OCI-LY3 (cell line): ENCODE results near the gene ANKRD18B.

Source experiments
- EZH2phosphoT487 ChIP-seq: fragments of 200-600 bp; shearing (Covaris generic); IDR thresholded peaks from 2 replicates; pipeline ENCODE4 v1.6.1; 2018; ENCODE audit warnings: antibody characterized with exemption, mixed run types, low read depth
- TF ChIP-seq, protein P1 (sequence below): fragments of 200-600, 300-600 bp; sonication (generic); IDR thresholded peaks from 2 replicates; pipeline ENCODE4 v1.5.1; 2014; ENCODE audit warnings: antibody characterized with exemption, low read length, low read depth

DNA sequence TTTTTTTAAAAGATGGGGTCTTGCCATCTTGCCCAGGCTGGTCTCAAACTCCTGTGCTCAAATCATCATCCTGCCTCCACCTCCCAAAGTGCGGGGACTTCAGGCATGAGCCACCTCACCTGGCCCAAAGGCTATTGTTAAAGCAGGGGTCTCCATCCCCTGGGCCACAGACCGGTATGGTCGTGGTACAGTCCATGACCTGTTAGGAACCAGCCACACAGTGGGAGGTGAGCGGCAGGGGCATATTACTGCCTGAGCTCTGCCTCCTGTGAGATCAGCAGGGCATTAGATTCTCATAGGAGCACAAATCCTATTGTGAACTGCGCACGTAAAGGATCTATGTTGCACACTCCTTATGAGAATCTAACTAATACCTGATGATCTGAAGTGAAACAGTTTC, 43.1 kb upstream of the ANKRD18B start:
- TF ChIP-seq, protein P1, sequence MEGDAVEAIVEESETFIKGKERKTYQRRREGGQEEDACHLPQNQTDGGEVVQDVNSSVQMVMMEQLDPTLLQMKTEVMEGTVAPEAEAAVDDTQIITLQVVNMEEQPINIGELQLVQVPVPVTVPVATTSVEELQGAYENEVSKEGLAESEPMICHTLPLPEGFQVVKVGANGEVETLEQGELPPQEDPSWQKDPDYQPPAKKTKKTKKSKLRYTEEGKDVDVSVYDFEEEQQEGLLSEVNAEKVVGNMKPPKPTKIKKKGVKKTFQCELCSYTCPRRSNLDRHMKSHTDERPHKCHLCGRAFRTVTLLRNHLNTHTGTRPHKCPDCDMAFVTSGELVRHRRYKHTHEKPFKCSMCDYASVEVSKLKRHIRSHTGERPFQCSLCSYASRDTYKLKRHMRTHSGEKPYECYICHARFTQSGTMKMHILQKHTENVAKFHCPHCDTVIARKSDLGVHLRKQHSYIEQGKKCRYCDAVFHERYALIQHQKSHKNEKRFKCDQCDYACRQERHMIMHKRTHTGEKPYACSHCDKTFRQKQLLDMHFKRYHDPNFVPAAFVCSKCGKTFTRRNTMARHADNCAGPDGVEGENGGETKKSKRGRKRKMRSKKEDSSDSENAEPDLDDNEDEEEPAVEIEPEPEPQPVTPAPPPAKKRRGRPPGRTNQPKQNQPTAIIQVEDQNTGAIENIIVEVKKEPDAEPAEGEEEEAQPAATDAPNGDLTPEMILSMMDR, result no peak
- no peak for TF ChIP-seq EZH2phosphoT487
